Measurements from ENCODE around the gene DCAF8.

- TF ChIP-seq, protein P1, sequence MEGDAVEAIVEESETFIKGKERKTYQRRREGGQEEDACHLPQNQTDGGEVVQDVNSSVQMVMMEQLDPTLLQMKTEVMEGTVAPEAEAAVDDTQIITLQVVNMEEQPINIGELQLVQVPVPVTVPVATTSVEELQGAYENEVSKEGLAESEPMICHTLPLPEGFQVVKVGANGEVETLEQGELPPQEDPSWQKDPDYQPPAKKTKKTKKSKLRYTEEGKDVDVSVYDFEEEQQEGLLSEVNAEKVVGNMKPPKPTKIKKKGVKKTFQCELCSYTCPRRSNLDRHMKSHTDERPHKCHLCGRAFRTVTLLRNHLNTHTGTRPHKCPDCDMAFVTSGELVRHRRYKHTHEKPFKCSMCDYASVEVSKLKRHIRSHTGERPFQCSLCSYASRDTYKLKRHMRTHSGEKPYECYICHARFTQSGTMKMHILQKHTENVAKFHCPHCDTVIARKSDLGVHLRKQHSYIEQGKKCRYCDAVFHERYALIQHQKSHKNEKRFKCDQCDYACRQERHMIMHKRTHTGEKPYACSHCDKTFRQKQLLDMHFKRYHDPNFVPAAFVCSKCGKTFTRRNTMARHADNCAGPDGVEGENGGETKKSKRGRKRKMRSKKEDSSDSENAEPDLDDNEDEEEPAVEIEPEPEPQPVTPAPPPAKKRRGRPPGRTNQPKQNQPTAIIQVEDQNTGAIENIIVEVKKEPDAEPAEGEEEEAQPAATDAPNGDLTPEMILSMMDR (IDR thresholded peaks at IDR 0.05; ENCODE audit: low read length), result no peak
- TF ChIP-seq EZH2phosphoT487 (IDR thresholded peaks at IDR 0.05; ENCODE audit: low read length), result no peak
These were observed 39.8 kb downstream of the DCAF8 start for GRCh38 chr1:160222546-160222945.

Data from MM.1S (cell line).